Immature natural killer cell (primary cell): ENCODE data around the gene EEF1A2. TPM values are rescaled to one million over a fixed set of nuclear protein-coding genes. Genes with fewer than 3 reads are reported as not detected.

Experiments used
- DNase-seq, 3 donors: peaks; one replicate each; pipeline ENCODE4 v3.0.0; 2022; ENCODE audit warnings: mixed read lengths in 1 of 3
- H3K27ac Mint-ChIP-seq, 6 donors: one replicate each; pipeline ENCODE4 v1.8.0; 2020; ENCODE audit warnings: mixed read lengths in 6 of 6, mild to moderate bottlenecking in 5 of 6, inconsistent platforms in 4 of 6, moderate library complexity in 3 of 6
- H3K27me3 Mint-ChIP-seq, 3 donors: one replicate each; pipeline ENCODE4 v1.8.0; 2020 to 2021; ENCODE audit warnings: low read depth in 3 of 3, mild to moderate bottlenecking in 3 of 3, mixed read lengths in 3 of 3, moderate library complexity in 3 of 3, inconsistent platforms in 1 of 3
- H3K36me3 Mint-ChIP-seq, 3 donors: one replicate each; pipeline ENCODE4 v1.8.0; 2020; ENCODE audit warnings: mixed read lengths in 3 of 3, inconsistent platforms in 2 of 3, mild to moderate bottlenecking in 2 of 3
- H3K4me1 Mint-ChIP-seq, 2 donors: one replicate each; pipeline ENCODE4 v1.8.0; 2020; ENCODE audit warnings: inconsistent platforms in 2 of 2, mild to moderate bottlenecking in 2 of 2, mixed read lengths in 2 of 2, moderate library complexity in 1 of 2
- H3K4me3 Mint-ChIP-seq, 5 donors: one replicate each; pipeline ENCODE4 v1.8.0; 2020; ENCODE audit warnings: mild to moderate bottlenecking in 5 of 5, mixed read lengths in 5 of 5, inconsistent platforms in 3 of 5, moderate library complexity in 3 of 5
- H3K9me3 Mint-ChIP-seq, 6 donors: one replicate each; pipeline ENCODE4 v1.8.0; 2020; ENCODE audit warnings: mild to moderate bottlenecking in 6 of 6, mixed read lengths in 6 of 6, inconsistent platforms in 4 of 6, moderate library complexity in 3 of 6
- polyA plus RNA-seq, 3 donors: library from polyadenylated mRNA; unstranded; fragments of 300-500 nt; fragmentation: Illumina TruSeq; gene quantifications; one replicate each; pipeline ENCODE4 v1.2.3, GENCODE V29; 2021

EEF1A2 gene
- polyA plus RNA-seq, 3 donors from 2014 or later = not detected

DNA sequence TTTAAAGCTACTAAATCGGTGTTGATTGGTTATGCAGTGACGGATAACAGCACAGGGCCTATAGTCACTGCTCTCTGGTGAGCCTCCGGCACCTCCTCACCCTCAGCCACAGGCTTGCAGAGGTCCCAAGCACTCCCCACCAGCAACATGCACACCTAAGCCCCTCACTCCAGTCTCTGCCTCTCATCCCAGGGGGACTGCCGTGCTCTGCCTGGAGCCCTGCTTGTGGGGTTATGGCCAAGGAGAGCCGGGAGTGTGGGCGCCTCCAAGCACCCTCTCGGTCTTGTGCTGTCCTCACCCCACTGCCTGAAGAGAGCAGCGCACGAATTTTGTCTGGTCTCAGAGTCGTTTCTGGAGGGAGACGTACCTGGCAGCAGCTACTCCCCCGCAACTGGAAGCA is 6.8 kb upstream of the EEF1A2 start:
- H3K9me3 Mint-ChIP-seq = peaks cover 0 to 5% (median 0%) of the 10 kb centered on the region in 6 donors
- no peak overlapping the region for H3K4me3 Mint-ChIP-seq
- no peak overlapping the region for H3K27ac Mint-ChIP-seq
- no peak for DNase-seq
- no peaks in the 10 kb centered on the region for H3K4me1 Mint-ChIP-seq
- peaks cover 0 to 3% (median 3%) of the 10 kb centered on the region in 3 donors for H3K36me3 Mint-ChIP-seq
- H3K27me3 Mint-ChIP-seq = peaks cover 4 to 10% (median 6%) of the 10 kb centered on the region in 3 donors

DNA sequence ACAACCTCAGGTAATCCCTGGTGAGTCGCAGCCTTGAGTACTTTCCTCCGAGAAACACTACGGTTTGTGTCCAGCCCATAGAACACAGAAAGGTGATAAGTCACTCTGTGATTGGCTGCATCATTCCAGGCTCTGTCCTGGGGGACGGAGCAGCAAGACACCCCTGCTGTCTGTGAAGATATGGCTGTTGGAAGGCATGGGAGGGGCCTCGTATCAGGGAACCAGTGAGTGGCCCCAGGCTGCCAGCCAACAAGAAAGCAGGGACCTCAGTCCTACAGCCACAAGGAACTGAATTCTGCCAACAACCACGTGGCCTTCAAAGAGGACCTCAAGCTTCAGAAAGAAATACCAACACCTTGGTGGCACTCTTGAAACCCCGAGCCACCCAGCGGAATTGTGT is 6.4 kb upstream of the EEF1A2 start:
- Mint-ChIP-seq H3K27ac (no peak overlapping the region), H3K4me3 (no peak overlapping the region), H3K9me3 (peaks cover 0 to 5% (median 0%) of the 10 kb centered on the region in 6 donors), H3K27me3 (peaks cover 2 to 9% (median 6%) of the 10 kb centered on the region in 3 donors), H3K36me3 (peaks cover 0 to 3% (median 3%) of the 10 kb centered on the region in 3 donors), H3K4me1 (no peaks in the 10 kb centered on the region)
- DNase-seq = no peak

DNA sequence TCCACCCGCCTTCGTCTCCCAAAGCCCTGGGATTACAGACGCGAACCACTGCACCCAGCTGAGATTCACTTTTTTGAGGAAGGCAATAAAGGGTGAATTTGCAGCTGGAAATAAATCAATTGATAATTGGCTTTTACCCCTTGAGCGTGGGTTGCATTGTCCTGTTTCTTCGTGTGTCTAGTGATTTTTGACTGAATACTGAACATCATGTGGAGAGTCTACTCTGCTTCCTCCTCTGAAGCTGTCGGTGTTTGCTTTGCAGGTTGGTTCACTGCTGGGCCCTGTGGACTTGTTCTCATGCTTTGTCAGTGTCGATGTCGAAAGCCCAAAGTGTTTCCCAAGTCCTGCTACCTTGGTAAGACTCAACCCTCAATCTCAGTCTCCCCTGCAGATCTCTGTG is 5.8 kb upstream of the EEF1A2 start:
- Mint-ChIP-seq H3K9me3 (peaks cover 0 to 5% (median 0%) of the 10 kb centered on the region in 6 donors), H3K4me1 (no peaks in the 10 kb centered on the region), H3K4me3 (no peak overlapping the region), H3K36me3 (peaks cover 0 to 3% (median 3%) of the 10 kb centered on the region in 3 donors), H3K27me3 (peaks cover 2 to 9% (median 6%) of the 10 kb centered on the region in 3 donors), H3K27ac (no peak overlapping the region)
- DNase-seq = no peak

DNA sequence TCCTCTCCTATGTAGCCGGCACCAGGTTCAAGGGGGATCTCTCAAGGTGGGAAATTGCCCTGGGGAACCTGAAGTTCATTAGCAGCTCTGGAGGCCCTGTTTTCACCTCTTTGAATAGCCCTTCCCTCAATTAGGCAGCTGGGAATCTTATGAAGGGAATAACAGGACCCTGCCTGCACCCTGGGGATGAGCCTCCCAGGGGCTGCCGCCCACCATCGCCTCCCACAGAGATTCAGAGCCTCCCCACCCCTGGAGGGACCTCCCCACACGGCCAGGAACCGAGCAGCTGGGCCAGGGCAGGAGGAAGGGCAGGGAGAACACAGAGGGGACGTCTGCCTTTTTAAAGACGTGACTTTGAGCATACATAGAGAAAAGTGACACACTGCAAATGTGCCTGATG is 4.6 kb upstream of the EEF1A2 start:
- Mint-ChIP-seq H3K27ac (no peak overlapping the region), H3K36me3 (peaks cover 0 to 3% (median 3%) of the 10 kb centered on the region in 3 donors), H3K4me1 (no peaks in the 10 kb centered on the region), H3K27me3 (peaks cover 2 to 5% (median 3%) of the 10 kb centered on the region in 3 donors), H3K4me3 (no peak overlapping the region), H3K9me3 (peaks cover 0 to 5% (median 0%) of the 10 kb centered on the region in 6 donors)
- DNase-seq = no peak

DNA sequence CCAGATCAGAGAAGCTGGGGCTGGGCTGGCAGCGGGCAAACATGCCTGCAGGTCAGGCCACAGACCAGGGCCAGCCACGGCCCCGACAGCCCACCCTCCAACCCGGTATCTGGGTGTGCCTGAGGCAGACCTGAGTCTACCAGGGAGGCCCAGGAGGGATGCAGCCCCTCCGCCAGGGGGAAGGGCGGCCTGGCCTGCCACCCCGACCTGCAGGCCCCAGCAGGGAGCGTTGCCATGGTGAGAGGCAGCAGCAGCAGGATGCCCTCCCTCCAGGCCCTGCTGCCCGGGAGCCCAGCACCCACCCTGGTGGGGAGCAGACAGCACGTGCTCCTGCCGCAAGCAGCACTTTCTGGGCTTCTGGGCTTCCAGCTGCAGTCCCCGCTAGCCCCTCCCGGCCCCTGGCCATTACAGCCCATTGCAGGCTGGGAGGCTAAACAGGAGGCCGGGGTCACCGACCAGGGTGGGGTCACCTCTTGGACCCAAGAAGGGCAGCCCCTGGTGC is 3.8 kb upstream of the EEF1A2 start:
- H3K27me3 Mint-ChIP-seq = peaks cover 2 to 4% (median 3%) of the 10 kb centered on the region in 3 donors
- DNase-seq = no peak

DNA sequence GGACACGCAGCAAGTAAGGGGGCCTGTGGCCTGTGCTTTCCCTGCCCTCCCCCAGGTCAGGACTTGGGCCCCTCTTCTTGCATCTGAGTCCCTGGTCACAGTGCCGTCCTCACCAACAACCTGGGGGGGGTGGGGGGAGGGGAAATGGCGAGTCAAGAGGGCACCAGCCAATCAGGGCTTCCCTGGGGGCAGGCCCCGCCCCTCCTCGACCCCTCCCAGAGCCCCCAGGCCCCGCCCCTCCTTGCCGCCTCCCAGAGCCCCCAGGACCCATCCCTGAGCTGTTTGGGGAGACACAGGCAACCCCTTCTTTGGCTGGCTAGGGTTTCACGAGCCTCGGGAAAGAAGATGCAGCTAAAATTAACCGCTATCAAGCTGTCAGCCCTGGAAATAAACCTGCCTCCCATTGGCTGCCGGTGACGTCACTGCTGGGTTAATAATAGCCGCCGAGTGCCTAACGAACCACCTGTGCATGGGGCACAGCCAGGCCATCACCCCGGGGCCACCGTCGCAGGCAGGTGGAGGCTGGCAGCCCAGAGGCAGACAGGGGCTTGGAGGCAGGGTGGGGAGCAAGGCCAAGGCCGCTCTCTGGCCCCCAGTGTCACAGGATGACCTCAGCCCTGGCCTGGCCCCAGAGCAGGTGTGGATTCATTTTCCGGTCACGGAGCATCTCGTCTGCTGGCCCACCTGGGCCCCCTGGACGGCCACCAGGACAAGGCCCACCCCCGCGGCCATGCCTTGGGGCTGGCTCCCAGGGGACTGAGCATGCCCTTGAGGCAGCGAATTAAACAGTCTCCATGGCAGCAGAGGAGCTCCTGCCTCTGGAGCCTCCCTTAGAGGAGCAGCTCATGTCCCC is 3.2 kb upstream of the EEF1A2 start:
- Mint-ChIP-seq H3K4me3 (no peak overlapping the region), H3K36me3 (peaks cover 0 to 3% (median 3%) of the 10 kb centered on the region in 3 donors), H3K27ac (no peak overlapping the region), H3K4me1 (no peaks in the 10 kb centered on the region), H3K27me3 (peaks cover 2 to 7% (median 4%) of the 10 kb centered on the region in 3 donors), H3K9me3 (peaks cover 0 to 5% (median 0%) of the 10 kb centered on the region in 6 donors)
- no peak for DNase-seq

More for the DNA sequence above, 3.8 kb upstream of the EEF1A2 start:
- Mint-ChIP-seq H3K4me3 (no peak overlapping the region), H3K9me3 (peaks cover 0 to 5% (median 0%) of the 10 kb centered on the region in 6 donors), H3K4me1 (no peaks in the 10 kb centered on the region), H3K36me3 (peaks cover 0 to 3% (median 3%) of the 10 kb centered on the region in 3 donors), H3K27ac (no peak overlapping the region)

DNA sequence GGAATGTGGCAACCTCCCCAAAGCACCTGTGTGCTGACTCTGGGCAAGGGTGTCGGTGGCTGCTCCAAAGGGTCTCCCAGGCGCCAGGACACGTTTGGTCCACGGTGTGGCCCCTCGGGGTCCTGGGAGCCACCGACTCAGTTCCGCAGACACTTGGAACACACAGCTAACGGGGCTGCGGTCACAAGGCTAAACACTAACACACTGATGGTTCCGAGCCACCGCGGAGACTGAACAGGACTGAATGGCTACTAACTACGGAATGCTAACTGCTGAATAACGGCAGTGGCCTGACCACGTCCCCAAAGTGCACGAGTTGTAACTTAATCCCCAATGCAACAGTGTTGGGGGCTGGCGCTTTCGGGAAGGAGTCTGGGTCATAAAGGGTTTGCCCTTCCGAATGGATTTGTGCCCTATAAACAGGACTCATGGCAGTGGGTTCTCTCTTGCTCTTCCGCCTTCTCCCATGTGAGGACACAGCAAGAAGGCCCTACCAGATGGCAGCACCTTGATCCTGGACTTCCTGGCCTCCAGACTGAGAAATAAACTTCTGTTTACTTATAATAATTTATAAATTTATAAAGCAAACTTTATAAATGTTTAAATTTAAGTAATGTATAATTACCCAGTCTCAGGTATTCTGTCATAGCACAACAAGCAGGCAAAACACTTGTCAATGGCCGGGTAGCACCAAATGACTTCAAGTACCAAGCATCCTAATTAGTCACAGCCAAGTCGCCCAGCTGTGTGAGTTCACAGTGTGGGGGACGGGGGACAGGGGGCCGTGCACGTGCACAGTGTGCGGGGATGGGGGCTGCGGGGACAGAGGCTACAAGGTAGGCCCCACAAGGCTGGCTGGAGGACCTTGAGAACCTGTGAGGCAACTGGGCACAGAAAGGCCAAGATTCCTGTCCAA is 2.3 kb upstream of the EEF1A2 start:
- H3K4me1 Mint-ChIP-seq = peaks cover 0 to 1% of the 10 kb centered on the region in 2 donors
- peaks cover 0 to 5% (median 0%) of the 10 kb centered on the region in 6 donors for H3K9me3 Mint-ChIP-seq
- H3K27me3 Mint-ChIP-seq = peaks cover 6 to 8% (median 7%) of the 10 kb centered on the region in 3 donors
- H3K27ac Mint-ChIP-seq = no peak overlapping the region
- DNase-seq = no peak
- H3K36me3 Mint-ChIP-seq = peaks cover 0 to 3% (median 3%) of the 10 kb centered on the region in 3 donors
- H3K4me3 Mint-ChIP-seq = peak overlapping the region in 3 of 5 donors; percentile 33 to 73 (median 58)

DNA sequence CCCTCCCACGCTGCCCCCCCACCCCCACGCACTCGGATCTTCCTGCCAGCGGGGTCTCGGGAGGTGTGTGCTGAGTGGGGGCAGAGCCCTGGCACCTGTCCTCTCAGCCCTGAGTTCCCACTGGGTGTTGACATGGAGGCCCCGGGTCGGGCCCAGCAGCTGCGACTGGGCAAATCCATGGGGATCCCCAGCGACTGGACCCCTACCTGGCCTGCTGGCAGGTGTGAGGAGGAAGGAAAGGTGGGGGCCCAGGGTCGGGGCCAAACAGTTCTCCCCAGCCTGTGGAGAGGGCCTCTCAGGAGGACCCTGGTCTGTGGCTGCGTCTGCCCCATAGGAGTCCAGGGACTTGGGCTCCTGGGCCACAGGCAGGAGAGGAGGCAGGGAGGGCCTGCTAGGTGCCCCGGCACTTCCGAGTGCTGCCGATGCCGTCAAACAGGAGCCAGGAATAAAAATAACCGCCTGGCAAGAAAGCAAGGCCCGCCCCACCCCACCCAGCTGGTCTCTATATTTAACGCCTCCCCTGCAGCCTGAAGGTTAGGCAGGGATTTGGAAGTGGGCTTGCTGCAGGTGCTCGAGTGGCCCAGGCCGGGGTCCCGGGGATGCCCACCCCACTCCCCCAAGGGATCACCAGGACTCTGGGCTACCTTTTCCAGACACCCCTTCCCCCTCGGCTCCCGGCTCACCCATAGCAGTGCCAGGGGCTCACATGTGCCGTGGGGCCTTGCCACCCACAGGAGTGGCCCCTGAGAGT is 1.4 kb upstream of the EEF1A2 start:
- no peak overlapping the region for H3K4me3 Mint-ChIP-seq
- H3K27ac Mint-ChIP-seq = no peak overlapping the region
- H3K27me3 Mint-ChIP-seq = peaks cover 4 to 10% (median 8%) of the 10 kb centered on the region in 3 donors
- no peak for DNase-seq
- H3K36me3 Mint-ChIP-seq = peaks cover 0 to 3% (median 3%) of the 10 kb centered on the region in 3 donors
- H3K9me3 Mint-ChIP-seq = peaks cover 0 to 5% (median 0%) of the 10 kb centered on the region in 6 donors
- peaks cover 0 to 2% of the 10 kb centered on the region in 2 donors for H3K4me1 Mint-ChIP-seq

DNA sequence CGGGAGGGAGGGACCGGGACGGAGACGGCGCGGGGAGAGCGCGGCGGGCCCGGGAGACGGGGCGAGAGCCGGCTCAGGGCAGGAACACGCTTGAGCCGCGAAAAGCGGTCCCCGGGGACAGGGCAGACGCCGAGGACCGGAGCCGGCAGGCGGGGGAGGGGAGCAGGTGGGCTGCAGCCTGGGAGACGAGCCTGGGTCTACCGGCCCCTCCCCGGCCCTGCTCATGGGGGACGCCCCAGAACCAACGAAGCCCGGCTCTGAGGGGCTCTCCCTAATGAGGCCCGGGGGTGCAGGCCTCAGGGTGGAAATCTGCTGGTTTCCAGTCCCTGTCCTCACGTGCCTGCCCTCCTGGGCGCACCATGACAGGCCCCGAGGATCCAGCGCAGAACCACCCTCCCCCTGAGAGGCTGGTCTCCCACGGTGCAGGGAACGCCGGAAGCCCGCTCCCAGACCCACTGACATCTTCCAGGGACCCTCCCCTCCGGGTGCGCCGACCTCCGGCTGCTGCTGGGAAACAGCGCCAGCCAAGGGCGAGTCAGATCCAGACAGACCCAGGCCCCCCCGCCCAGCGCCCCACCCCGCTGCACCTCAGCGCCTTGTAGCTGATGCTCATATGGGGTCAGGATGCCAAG is 571 bp upstream of the EEF1A2 start:
- Mint-ChIP-seq H3K9me3 (no peaks in the 10 kb centered on the region), H3K4me1 (peaks cover 0 to 2% of the 10 kb centered on the region in 2 donors), H3K27ac (no peak overlapping the region), H3K27me3 (peaks cover 4 to 8% (median 5%) of the 10 kb centered on the region in 3 donors), H3K4me3 (peak overlapping the region in 2 of 5 donors; percentile 5 to 30), H3K36me3 (peaks cover 0 to 3% (median 0%) of the 10 kb centered on the region in 3 donors)
- no peak for DNase-seq

DNA sequence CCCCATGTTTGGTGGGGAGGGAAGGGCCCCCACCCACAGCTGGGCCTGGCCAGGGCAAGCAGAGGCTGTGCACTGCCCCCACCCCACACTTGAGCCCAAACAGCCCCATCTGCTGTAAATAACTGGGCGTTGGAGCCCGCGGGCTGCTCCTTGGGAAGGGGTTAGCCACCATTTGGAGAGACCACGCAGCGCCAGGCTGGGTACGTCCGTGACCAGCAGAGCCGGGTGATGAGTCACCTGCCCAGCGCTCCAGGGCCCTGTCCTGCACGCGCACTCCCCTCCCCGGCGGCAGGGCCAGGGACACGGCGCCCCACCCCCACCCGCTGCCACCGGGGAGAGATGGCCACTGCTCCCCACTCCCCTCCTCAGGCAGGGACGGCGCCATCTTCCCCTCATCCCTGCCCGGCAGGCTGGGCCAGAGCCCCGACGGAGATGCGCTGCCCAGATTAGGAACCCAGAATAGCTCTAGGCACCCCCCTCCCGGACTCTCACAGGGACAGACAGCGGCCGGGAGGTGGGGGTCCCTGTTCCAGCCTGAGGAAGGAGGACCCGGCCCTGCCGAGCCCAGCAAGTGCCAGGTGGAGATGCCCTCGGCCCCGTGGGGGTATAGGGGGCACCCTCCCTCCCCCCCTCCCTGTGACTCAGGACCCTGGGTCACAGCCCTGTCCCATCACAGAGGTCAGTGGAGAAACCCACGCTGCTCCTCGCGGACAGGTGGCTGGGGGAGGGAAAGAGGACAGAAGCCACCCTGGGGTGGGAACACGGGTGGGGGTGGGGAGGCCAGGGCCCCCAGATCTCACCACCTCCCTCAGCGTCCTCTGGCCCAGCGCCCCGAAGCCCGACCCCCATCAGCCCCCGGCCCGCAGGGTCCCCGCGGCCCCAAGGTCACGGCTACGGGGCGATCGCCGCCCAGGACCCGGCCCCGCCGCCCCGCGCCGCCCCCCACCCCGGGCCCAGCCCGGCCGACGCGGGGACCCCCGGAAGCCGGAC is 642 bp downstream of the EEF1A2 start:
- Mint-ChIP-seq H3K27ac (no peak overlapping the region), H3K9me3 (no peaks in the 10 kb centered on the region), H3K4me1 (peaks cover 0 to 2% of the 10 kb centered on the region in 2 donors), H3K4me3 (no peak overlapping the region), H3K36me3 (no peaks in the 10 kb centered on the region), H3K27me3 (peaks cover 4 to 8% (median 5%) of the 10 kb centered on the region in 3 donors)
- DNase-seq = no peak

DNA sequence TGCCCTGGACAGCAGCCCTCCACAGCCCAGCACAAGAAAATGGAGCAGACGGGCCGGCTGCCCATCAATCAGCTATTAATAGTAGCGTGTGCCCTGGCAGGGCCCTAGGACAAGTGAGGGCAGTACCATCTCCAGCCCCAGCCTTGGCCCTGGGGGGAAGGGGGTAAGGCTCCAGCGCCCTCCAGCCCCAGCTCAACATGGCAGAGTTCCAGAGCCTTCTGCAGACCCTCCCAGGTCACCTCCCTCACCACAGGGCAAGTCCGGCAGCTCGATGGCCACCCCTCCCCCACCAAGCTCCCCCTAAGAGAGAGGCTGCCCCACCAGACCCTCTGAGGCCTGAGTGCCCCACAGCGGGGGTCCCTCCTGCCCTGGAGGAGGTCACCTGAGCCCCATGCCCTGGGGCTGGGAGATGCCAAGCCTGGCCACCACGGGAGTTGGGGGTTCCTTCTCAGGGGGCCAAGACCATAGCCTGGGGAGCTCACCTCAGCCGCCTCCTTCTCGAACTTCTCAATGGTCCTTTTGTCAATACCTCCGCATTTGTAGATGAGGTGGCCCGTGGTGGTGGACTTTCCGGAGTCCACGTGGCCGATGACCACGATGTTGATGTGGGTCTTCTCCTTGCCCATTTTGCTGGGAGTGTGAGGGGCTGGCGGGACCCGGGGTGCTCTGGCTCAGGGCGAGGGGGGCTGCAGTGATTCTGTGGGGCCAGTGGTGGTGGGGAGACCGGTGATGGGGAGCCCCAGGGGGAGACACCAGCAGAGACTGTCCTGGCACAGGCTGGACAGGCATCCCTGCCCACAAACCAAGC is 1.5 kb downstream of the EEF1A2 start:
- no peak for DNase-seq
- Mint-ChIP-seq H3K27ac (no peak overlapping the region), H3K4me3 (no peak overlapping the region), H3K9me3 (no peaks in the 10 kb centered on the region), H3K36me3 (no peaks in the 10 kb centered on the region), H3K4me1 (peaks cover 0 to 2% of the 10 kb centered on the region in 2 donors), H3K27me3 (peaks cover 4 to 8% (median 5%) of the 10 kb centered on the region in 3 donors)
